HepG2 (cell line): ENCODE results near the gene SEC11A. TPM values are rescaled to one million over a fixed set of nuclear protein-coding genes. Genes with fewer than 3 reads are reported as not detected.
"Not testable (repeated sequence)": the region's sequence is repeated elsewhere in the genome, so short reads cannot be mapped to it uniquely, and the experiment has no call there.

Experiments
- ATAC-seq: fragments of 200-7000 bp; cut with Tn5 transposase; 3 replicates; pipeline ENCODE4 v1.9.1; 2020; ENCODE audit warnings: mild to moderate bottlenecking, moderate library complexity
- BruUV-seq: library from RNA; stranded (reverse); fragments of 400-500 nt; replicated peaks from 2 replicates; lab custom pipeline; 2021; lab: Mats Ljungman, UMichigan
- CTCF ChIA-PET: fragments of 300-600 bp; formaldehyde crosslinking; extraction: SDS; loops from one replicate; lab custom pipeline; 2021; ENCODE audit warnings: low total read pairs, inconsistent platforms, low intra/inter-chr PET ratio; lab: Yijun Ruan, JAX
- POLR2A ChIA-PET: fragments of 350-600 bp; sonication (Branson Sonifier 250); formaldehyde crosslinking; loops from one replicate; lab custom pipeline; 2020; ENCODE audit warnings: antibody characterized with exemption, inconsistent platforms; lab: Yijun Ruan, JAX
- DNase-seq: peaks from one replicate; pipeline ENCODE4 v3.0.0-alpha.2; 2015; ENCODE audit warnings: low spot score
- FAIRE-seq: peaks from 3 replicates; lab custom pipeline; 2011; peaks lifted over from hg19 to GRCh38; lab: Jason Lieb, UNC
- H2AFZ ChIP-seq: one replicate; pipeline ENCODE4 v1.6.1; 2011; ENCODE audit warnings: low read length, inconsistent platforms
- H3K27ac ChIP-seq: fragments of 300-600 bp; 3 replicates; pipeline ENCODE4 v1.8.0; 2011; ENCODE audit warnings: mixed run types, mild to moderate bottlenecking, mixed read lengths, low read length, inconsistent platforms; ENCODE audit not compliant: insufficient read depth; ENCODE audit errors: extremely low read length
- H3K27me3 ChIP-seq, 2 experiments: fragments of 200-600 bp in 1 of 2; 2 replicates in 1 of 2; 3 replicates in 1 of 2; pipeline versions ENCODE4 v1.6.0 to v1.8.0; 2011; ENCODE audit warnings: low read length in 2 of 2, mild to moderate bottlenecking in 2 of 2, moderate library complexity in 2 of 2, inconsistent platforms in 1 of 2; ENCODE audit not compliant: insufficient read depth in 2 of 2, control insufficient read depth in 1 of 2
- H3K36me3 ChIP-seq, 2 experiments: fragments of 200-600 bp in 1 of 2; replicated peaks in 1 of 2; 2 replicates in 1 of 2; 3 replicates in 1 of 2; pipeline versions ENCODE4 v1.5.1 to v1.8.0; 2011; ENCODE audit warnings: low read length in 2 of 2, inconsistent platforms in 1 of 2; ENCODE audit not compliant: insufficient read depth in 2 of 2, control insufficient read depth in 1 of 2
- H3K4me1 ChIP-seq: 2 replicates; pipeline ENCODE4 v1.5.1; 2012; ENCODE audit warnings: low read length, inconsistent platforms; ENCODE audit not compliant: insufficient read depth
- H3K4me2 ChIP-seq: 2 replicates; pipeline ENCODE4 v1.6.0; 2011; ENCODE audit warnings: low read depth, low read length, inconsistent platforms
- H3K4me3 ChIP-seq, 3 experiments: fragments of 200-600 bp in 1 of 3; sonication (generic), shearing (Covaris generic) in 1 of 3; replicated peaks in 1 of 3; 2 replicates each; pipeline ENCODE4 v1.5.1; 2011 to 2016; ENCODE audit warnings: low read length in 3 of 3, inconsistent platforms in 2 of 3, low read depth in 2 of 3, mild to moderate bottlenecking in 2 of 3, control low read depth in 1 of 3, mixed read lengths in 1 of 3; ENCODE audit not compliant: insufficient read depth in 1 of 3
- H3K79me2 ChIP-seq: one replicate; pipeline ENCODE4 v1.6.1; 2011; ENCODE audit warnings: low read length, inconsistent platforms; ENCODE audit not compliant: insufficient read depth
- H3K9ac ChIP-seq: 2 replicates; pipeline ENCODE4 v1.6.0; 2011; ENCODE audit warnings: mild to moderate bottlenecking, low read depth, low read length, inconsistent platforms; ENCODE audit not compliant: insufficient read depth
- H3K9me3 ChIP-seq: 2 replicates; pipeline ENCODE4 v1.5.1; 2012; ENCODE audit warnings: mild to moderate bottlenecking, low read length
- H4K20me1 ChIP-seq: 2 replicates; pipeline ENCODE4 v1.6.0; 2011; ENCODE audit warnings: inconsistent platforms, mild to moderate bottlenecking, low read length, moderate library complexity; ENCODE audit not compliant: insufficient read depth
- KMT2B ChIP-seq: IDR thresholded peaks from 2 replicates; pipeline ENCODE4 v1.6.1; 2016; ENCODE audit warnings: missing genetic modification reagents, missing compliant biosample characterization
- NFAT5 ChIP-seq: sonication (generic); formaldehyde crosslinking; IDR thresholded peaks from 2 replicates; pipeline ENCODE4 v1.4.0; 2020; ENCODE audit warnings: missing genetic modification reagents
- ZNF512B ChIP-seq: sonication (generic); formaldehyde crosslinking; IDR thresholded peaks from 2 replicates; pipeline ENCODE4 v1.5.1; 2020; ENCODE audit warnings: missing genetic modification reagents, mild to moderate bottlenecking, borderline replicate concordance
- WGBS: methylation state at CpG from one replicate; pipeline ENCODE4 v1.1.6; 2017; ENCODE audit warnings: low lambda C conversion rate; 5-methylcytosine and 5-hydroxymethylcytosine counted together
- in situ Hi-C: cut with HindIII; loops from 2 replicates; pipeline ENCODE4 v1.10.0; 2017; ENCODE audit warnings: low pct_unique_long_range_greater_than_20kb; ENCODE audit not compliant: extremely low pct_ligation_motif_present
- intact Hi-C: fragments of 100-400 bp; cut with micrococcal nuclease; formaldehyde crosslinking; loops from one replicate; pipeline ENCODE4 v1.10.0; 2022; ENCODE audit not compliant: unreplicated experiment
- polyA plus RNA-seq, 8 experiments: library from polyadenylated mRNA; depleted of rRNA in 3 of 8; stranded (reverse) in 7 of 8; unstranded in 1 of 8; fragments of >200 nt; fragmentation: Illumina TruSeq in 4 of 8; extraction: Trizol in 4 of 8; gene quantifications; 2 replicates each; pipeline versions ENCODE4 v1.2.1 to v1.2.3, GENCODE V29; 2011 to 2016; ENCODE audit warnings: low read depth in 4 of 8, missing spikeins in 1 of 8, mixed read lengths in 1 of 8; ENCODE audit not compliant: insufficient read depth in 1 of 8
- total RNA-seq, 5 experiments: library from RNA; depleted of rRNA; stranded (reverse); fragments of >200 nt; fragmentation: Illumina TruSeq; extraction: Trizol; gene quantifications; 2 replicates each; pipeline ENCODE4 v1.2.3, GENCODE V29; 2016; ENCODE audit warnings: low read depth in 1 of 5

The SEC11A gene
- total and polyA plus RNA-seq, 2 of the 13 experiments (the other 11 are each of a cell fraction or from before 2014, with no cell fraction given): 141 to 230 TPM

GRCh38 chr15:84755736-84756527, 40.0 kb upstream of the SEC11A start (continued):
- TF ChIP-seq NFAT5 (CRISPR knock-in tag) (no peak), ZNF512B (CRISPR knock-in tag) (no peak), KMT2B (CRISPR knock-in tag) (no peak)

GRCh38 chr15:84754889-84755288, 39.0 kb upstream of the SEC11A start:
- peaks cover 92% of the 10 kb centered on the region for H3K79me2 ChIP-seq
- H3K9me3 ChIP-seq, POLR2A ChIA-PET, FAIRE-seq, H3K4me3 ChIP-seq, ATAC-seq, BruUV-seq, H3K27me3 ChIP-seq, CTCF ChIA-PET, H2AFZ ChIP-seq, H3K4me2 ChIP-seq, H3K27ac ChIP-seq, in situ Hi-C loops, H3K36me3 ChIP-seq, H3K9ac ChIP-seq, DNase-seq: not testable (repeated sequence)
- peaks cover 31% of the 10 kb centered on the region for H4K20me1 ChIP-seq
- intact Hi-C loops: loop anchor here (10.0 kb wide), 1 partner anchor 60 kb away; the partner anchor contains the start of gene ALPK3
- H3K4me1 ChIP-seq: peaks cover 92% of the 10 kb centered on the region
- 96% methylated on average over 4 of the region's 4 CpGs for WGBS
